Measurements from ENCODE around the gene UGT1A8. TPM values are rescaled to one million over a fixed set of nuclear protein-coding genes. Genes with fewer than 3 reads are reported as not detected.

UGT1A8 gene
- total RNA-seq, 1 donor from 2014 or later: not detected

GRCh38 chr2:233711312-233712008 is 94.0 kb downstream of the UGT1A8 start:
- peaks cover 43% of the 10 kb centered on the region for H3K4me1 Mint-ChIP-seq (ENCODE audit: low read depth)
- no peak overlapping the region for H3K4me3 Mint-ChIP-seq (ENCODE audit: unreplicated experiment)
- TF ChIP-seq CTCF (IDR thresholded peaks at IDR 0.05): peak; percentile 93
- no peaks in the 10 kb centered on the region for H3K27me3 Mint-ChIP-seq (ENCODE audit: low read depth)
- no peaks in the 10 kb centered on the region for H3K36me3 Mint-ChIP-seq (ENCODE audit: low read depth)
- no peaks in the 10 kb centered on the region for H3K9me3 Mint-ChIP-seq (ENCODE audit: low read depth)
- no peak for DNase-seq (ENCODE audit: low spot score)
- H3K27ac Mint-ChIP-seq (ENCODE audit: unreplicated experiment): no peak overlapping the region

GRCh38 chr2:233712611-233713261 is 95.3 kb downstream of the UGT1A8 start, which contains the start of gene UGT1A5:
Gene UGT1A5 (plus strand): TSS chr2:233712907. CDS start chr2:233712992, 85 bp downstream.
- Mint-ChIP-seq H3K4me3 (ENCODE audit: unreplicated experiment) (no peak within 1 kb of the TSS), H3K9me3 (ENCODE audit: low read depth) (no peaks in the 10 kb centered on the region), H3K27ac (ENCODE audit: unreplicated experiment) (no peak within 1 kb of the TSS), H3K27me3 (ENCODE audit: low read depth) (no peaks in the 10 kb centered on the region), H3K4me1 (ENCODE audit: low read depth) (peaks cover 31% of the 10 kb centered on the region), H3K36me3 (ENCODE audit: low read depth) (no peaks in the 10 kb centered on the region)
- no peak for TF ChIP-seq CTCF (IDR thresholded peaks at IDR 0.05)
- no peak for DNase-seq (ENCODE audit: low spot score)

GRCh38 chr2:233713262-233713615 is 95.8 kb downstream of the UGT1A8 start:
- no peak overlapping the region for H3K4me3 Mint-ChIP-seq (ENCODE audit: unreplicated experiment)
- no peak for TF ChIP-seq CTCF (IDR thresholded peaks at IDR 0.05)
- no peak overlapping the region for H3K27ac Mint-ChIP-seq (ENCODE audit: unreplicated experiment)
- H3K27me3 Mint-ChIP-seq (ENCODE audit: low read depth): peaks cover 2% of the 10 kb centered on the region
- H3K36me3 Mint-ChIP-seq (ENCODE audit: low read depth): peaks cover under 1% of the 10 kb centered on the region
- H3K9me3 Mint-ChIP-seq (ENCODE audit: low read depth): no peaks in the 10 kb centered on the region
- H3K4me1 Mint-ChIP-seq (ENCODE audit: low read depth): peaks cover 26% of the 10 kb centered on the region
- no peak for DNase-seq (ENCODE audit: low spot score)

- no peak for TF ChIP-seq CTCF (IDR thresholded peaks at IDR 0.05)
- Mint-ChIP-seq H3K4me1 (ENCODE audit: low read depth) (peaks cover 19% of the 10 kb centered on the region), H3K36me3 (ENCODE audit: low read depth) (peaks cover 3% of the 10 kb centered on the region), H3K4me3 (ENCODE audit: unreplicated experiment) (no peak overlapping the region), H3K27me3 (ENCODE audit: low read depth) (peaks cover 6% of the 10 kb centered on the region), H3K27ac (ENCODE audit: unreplicated experiment) (no peak overlapping the region), H3K9me3 (ENCODE audit: low read depth) (no peaks in the 10 kb centered on the region)
- DNase-seq (ENCODE audit: low spot score): no peak
These were observed 96.7 kb downstream of the UGT1A8 start for GRCh38 chr2:233714121-233714520.

GRCh38 chr2:233718552-233718951 is 101.1 kb downstream of the UGT1A8 start, which contains the start of gene UGT1A4:
Gene UGT1A4 (plus strand): TSS chr2:233718736. CDS start chr2:233718821, 85 bp downstream.
- no peak for TF ChIP-seq CTCF (IDR thresholded peaks at IDR 0.05)
- H3K4me3 Mint-ChIP-seq (ENCODE audit: unreplicated experiment): no peak within 1 kb of the TSS
- DNase-seq (ENCODE audit: low spot score): no peak
- no peak within 1 kb of the TSS for H3K27ac Mint-ChIP-seq (ENCODE audit: unreplicated experiment)
- no peaks in the 10 kb centered on the region for H3K4me1 Mint-ChIP-seq (ENCODE audit: low read depth)
- peaks cover 5% of the 10 kb centered on the region for H3K36me3 Mint-ChIP-seq (ENCODE audit: low read depth)
- peaks cover 3% of the 10 kb centered on the region for H3K9me3 Mint-ChIP-seq (ENCODE audit: low read depth)
- peaks cover 9% of the 10 kb centered on the region for H3K27me3 Mint-ChIP-seq (ENCODE audit: low read depth)

Data from chondrocyte (in vitro differentiated cells).